Gastrocnemius medialis (tissue), 4 donors: Measurements from ENCODE around the gene PAFAH2. TPM values are rescaled to one million over a fixed set of nuclear protein-coding genes. Genes with fewer than 3 reads are reported as not detected.

ENCODE experiments used
- ATAC-seq, 2 donors: fragments of 150-250 bp; one replicate each; pipeline ENCODE4 v1.9.1; 2016
- DNase-seq, 2 donors: peaks; one replicate each; pipeline ENCODE4 v3.0.0-alpha.2; 2019
- H3K27ac ChIP-seq, 4 donors: fragments of 200-600 bp; sonication (generic); 1 replicate in 1 of 4; 2 replicates in 3 of 4; pipeline ENCODE4 v1.5.1; 2016 to 2018; ENCODE audit warnings: mild to moderate bottlenecking in 2 of 4, moderate library complexity in 1 of 4
- H3K27me3 ChIP-seq, 3 donors: fragments of 200-600 bp; sonication (generic) in 2 of 3; 1 replicate in 1 of 3; 2 replicates in 2 of 3; pipeline versions ENCODE4 v1.5.1 to v1.6.0; 2016 to 2019; ENCODE audit warnings: mild to moderate bottlenecking in 1 of 3, moderate library complexity in 1 of 3
- H3K36me3 ChIP-seq, 2 donors: fragments of 200-600 bp; sonication (generic) in 1 of 2; one replicate each; pipeline ENCODE4 v1.5.1; 2017 to 2018
- H3K4me1 ChIP-seq, 2 donors: fragments of 200-600 bp; sonication (generic) in 1 of 2; one replicate each; pipeline ENCODE4 v1.5.1; 2016 to 2017; ENCODE audit warnings: mild to moderate bottlenecking in 2 of 2
- H3K4me3 ChIP-seq, 4 donors: fragments of 200-600 bp; sonication (generic) in 3 of 4; 1 replicate in 1 of 4; 2 replicates in 3 of 4; pipeline ENCODE4 v1.5.1; 2016 to 2019; ENCODE audit warnings: mild to moderate bottlenecking in 2 of 4
- H3K9me3 ChIP-seq, 3 donors: fragments of 200-600 bp; sonication (generic) in 2 of 3; 1 replicate in 1 of 3; 2 replicates in 2 of 3; pipeline ENCODE4 v1.5.1; 2016 to 2019
- POLR2A ChIP-seq, 2 donors: fragments of 450-650 bp; IDR thresholded peaks; one replicate each; pipeline ENCODE4 v1.6.1; 2017; ENCODE audit warnings: antibody characterized with exemption in 2 of 2, mild to moderate bottlenecking in 2 of 2, moderate library complexity in 2 of 2
- in situ Hi-C, 4 donors: fragments of 200-750 bp; cut with MboI; loops; one replicate each; pipeline versions ENCODE4 v1.15.0 to v1.8.0; 2017; ENCODE audit warnings: low sequenced_read_pairs in 4 of 4
- intact Hi-C: fragments of 100-400 bp; cut with DNase I; formaldehyde crosslinking; loops from one replicate; pipeline ENCODE4 v1.15.1; 2023; ENCODE audit warnings: low total_unique reads
- total RNA-seq, 4 donors: library from RNA; depleted of rRNA; stranded (reverse); fragments of >200 nt; gene quantifications; one replicate each; pipeline versions ENCODE4 v1.1.0 to v1.2.3, GENCODE V29; 2016
- TF ChIP-seq, protein P1 (sequence below), 5 experiments: fragments of 450-650 bp in 3 of 5; fragments of 200-600 bp in 2 of 5; sonication (generic) in 2 of 5; IDR thresholded peaks in 4 of 5; conservative IDR thresholded peaks in 1 of 5; 1 replicate in 4 of 5; 2 replicates in 1 of 5; pipeline ENCODE4 v1.5.1; 2016 to 2019; ENCODE audit warnings: antibody characterized with exemption in 5 of 5, mild to moderate bottlenecking in 3 of 5, moderate library complexity in 3 of 5

PAFAH2 gene
- total RNA-seq, 4 donors from 2014 or later, result 9.0 to 35.5 (median 16.1) TPM

DNA sequence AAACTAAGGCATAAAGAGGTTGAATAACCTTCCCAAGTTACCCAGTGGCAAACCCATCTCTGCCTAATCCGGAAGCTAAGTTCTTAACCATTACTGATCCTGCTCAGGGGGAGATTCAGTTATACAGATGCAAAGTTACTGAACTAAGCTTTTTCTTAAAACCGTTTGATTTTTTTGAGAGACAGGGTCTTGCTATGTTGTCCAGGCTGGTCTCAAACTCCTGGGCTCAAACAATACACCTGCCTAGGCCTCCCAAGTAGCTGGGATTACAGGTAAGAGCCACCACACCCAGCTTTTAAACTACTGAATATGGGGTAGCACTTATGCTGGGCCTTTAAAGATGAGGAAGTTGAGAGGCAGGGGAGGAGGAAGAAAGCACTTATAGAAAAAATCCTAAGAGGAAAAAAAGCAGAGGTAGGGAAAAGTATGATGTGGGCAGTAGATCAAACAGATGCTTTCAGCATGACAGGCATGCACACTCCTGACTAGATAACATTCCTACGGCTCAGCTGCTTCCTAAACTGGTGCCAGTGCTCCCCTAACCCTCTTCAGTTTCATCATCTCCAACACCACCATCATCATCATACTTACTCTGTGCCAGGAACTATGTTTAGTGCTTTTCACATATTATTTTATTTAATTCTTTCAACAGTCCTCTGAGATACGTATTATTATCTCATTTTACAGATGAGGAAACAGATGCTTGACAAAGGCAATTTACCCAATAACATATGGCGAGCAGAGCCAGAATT, 5.8 kb downstream of the PAFAH2 start:
- DNase-seq (no peak), ATAC-seq (no peak)
- intact Hi-C loops, result loop anchor here (10.0 kb wide), 1 partner anchor 1347 kb away; the partner anchor contains the start of gene SRRM1
- Histone ChIP-seq H3K27ac (peak overlapping the region in 3 of 4 donors; percentile 12 to 24 (median 18)), H3K4me1 (peaks cover 54 to 66% of the 10 kb centered on the region in 2 donors), H3K9me3 (no peaks in the 10 kb centered on the region), H3K27me3 (no peaks in the 10 kb centered on the region), H3K4me3 (no peak overlapping the region), H3K36me3 (no peaks in the 10 kb centered on the region)
- in situ Hi-C loops, result loop anchor here in 1 of 4 donors (10.0 kb wide), 1 partner anchor 97 kb away; no protein-coding TSS in a partner anchor
- TF ChIP-seq, protein P1, sequence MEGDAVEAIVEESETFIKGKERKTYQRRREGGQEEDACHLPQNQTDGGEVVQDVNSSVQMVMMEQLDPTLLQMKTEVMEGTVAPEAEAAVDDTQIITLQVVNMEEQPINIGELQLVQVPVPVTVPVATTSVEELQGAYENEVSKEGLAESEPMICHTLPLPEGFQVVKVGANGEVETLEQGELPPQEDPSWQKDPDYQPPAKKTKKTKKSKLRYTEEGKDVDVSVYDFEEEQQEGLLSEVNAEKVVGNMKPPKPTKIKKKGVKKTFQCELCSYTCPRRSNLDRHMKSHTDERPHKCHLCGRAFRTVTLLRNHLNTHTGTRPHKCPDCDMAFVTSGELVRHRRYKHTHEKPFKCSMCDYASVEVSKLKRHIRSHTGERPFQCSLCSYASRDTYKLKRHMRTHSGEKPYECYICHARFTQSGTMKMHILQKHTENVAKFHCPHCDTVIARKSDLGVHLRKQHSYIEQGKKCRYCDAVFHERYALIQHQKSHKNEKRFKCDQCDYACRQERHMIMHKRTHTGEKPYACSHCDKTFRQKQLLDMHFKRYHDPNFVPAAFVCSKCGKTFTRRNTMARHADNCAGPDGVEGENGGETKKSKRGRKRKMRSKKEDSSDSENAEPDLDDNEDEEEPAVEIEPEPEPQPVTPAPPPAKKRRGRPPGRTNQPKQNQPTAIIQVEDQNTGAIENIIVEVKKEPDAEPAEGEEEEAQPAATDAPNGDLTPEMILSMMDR (IDR thresholded peaks at IDR 0.05 in 4 of 5, conservative IDR thresholded peaks at IDR 0.05 in 1 of 5), result no peak
- no peak for TF ChIP-seq POLR2A (IDR thresholded peaks at IDR 0.05)

DNA sequence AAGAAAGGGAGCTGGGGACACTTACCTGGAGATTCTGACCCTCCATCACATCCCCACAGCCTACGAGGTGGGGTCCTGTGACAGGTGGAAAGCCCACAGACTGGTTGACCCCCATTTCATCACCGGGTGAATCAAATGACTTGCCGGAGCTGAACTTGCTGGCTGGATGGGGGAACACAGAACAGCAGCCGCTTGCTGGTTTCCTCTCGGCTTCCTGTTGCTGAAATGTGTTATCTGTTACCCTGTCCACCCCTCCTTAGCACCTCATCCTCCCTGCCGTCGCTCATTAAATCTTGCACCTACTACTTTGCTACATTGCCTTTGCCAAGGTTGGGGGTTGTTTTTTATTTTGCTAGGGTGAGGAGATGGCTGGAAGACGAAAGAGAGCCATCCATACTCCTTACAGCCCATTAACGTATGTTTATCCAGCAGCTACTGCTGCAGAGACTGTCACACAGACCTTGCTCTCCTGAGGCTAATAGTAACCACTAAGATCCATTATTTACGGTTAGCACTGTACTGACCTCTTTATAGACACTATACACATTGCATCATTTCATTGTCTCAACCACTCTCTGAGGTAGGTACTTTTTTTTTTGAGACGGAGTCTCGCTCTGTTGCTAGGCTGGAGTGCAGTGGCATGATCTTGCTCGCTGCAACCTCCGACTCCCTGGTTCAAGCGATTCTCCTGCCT, 7.0 kb downstream of the PAFAH2 start:
- in situ Hi-C loops (loop anchor here in 1 of 4 donors (10.0 kb wide), 1 partner anchor 96 kb away; no protein-coding TSS in a partner anchor), intact Hi-C loops (loop anchor here (10.0 kb wide), 1 partner anchor 1346 kb away; the partner anchor contains the start of gene SRRM1)
- ATAC-seq (no peak), DNase-seq (no peak)
- peak overlapping the region in 1 of 4 donors; percentile 68 for H3K27ac ChIP-seq
- H3K36me3 ChIP-seq, result peaks cover 0 to 6% of the 10 kb centered on the region in 2 donors
- peaks cover 53 to 59% of the 10 kb centered on the region in 2 donors for H3K4me1 ChIP-seq
- H3K9me3 ChIP-seq, result no peaks in the 10 kb centered on the region
- TF ChIP-seq, protein P1 (IDR thresholded peaks at IDR 0.05 in 4 of 5, conservative IDR thresholded peaks at IDR 0.05 in 1 of 5), result no peak
- TF ChIP-seq POLR2A (IDR thresholded peaks at IDR 0.05), result no peak
- H3K27me3 ChIP-seq, result no peaks in the 10 kb centered on the region
- no peak overlapping the region for H3K4me3 ChIP-seq

DNA sequence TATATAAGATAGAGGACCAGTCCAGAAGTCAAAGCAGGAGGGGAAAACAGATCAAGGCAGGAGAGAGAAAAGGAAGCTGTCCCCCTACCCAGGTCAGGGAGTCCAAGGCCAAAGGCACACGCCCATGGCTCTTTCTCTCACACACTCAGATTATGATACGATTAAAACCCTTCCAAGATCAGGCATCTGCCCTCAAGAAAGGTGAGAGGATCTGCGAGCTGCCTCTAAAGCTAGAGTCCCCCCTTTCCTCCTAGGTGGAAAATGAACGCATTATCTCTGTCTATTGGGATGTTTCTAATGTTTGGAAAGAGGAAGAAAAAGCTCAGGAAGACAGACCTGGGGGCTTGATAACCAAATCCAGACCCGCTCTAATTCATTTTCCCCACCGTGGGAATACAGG, 7.6 kb downstream of the PAFAH2 start:
- Histone ChIP-seq H3K27ac (peak overlapping the region; percentile 61 to 68 (median 65)), H3K4me3 (no peak overlapping the region)
- in situ Hi-C loops, result loop anchor here in 1 of 4 donors (10.0 kb wide), 1 partner anchor 95 kb away; no protein-coding TSS in a partner anchor

More for the DNA sequence above, 7.6 kb downstream of the PAFAH2 start:
- ATAC-seq, result no peak
- intact Hi-C loops, result loop anchor here (10.0 kb wide), 1 partner anchor 1345 kb away; the partner anchor contains the start of gene SRRM1
- TF ChIP-seq, protein P1 (IDR thresholded peaks at IDR 0.05 in 4 of 5, conservative IDR thresholded peaks at IDR 0.05 in 1 of 5), result no peak
- no peak for TF ChIP-seq POLR2A (IDR thresholded peaks at IDR 0.05)
- H3K4me1 ChIP-seq, result peaks cover 53 to 59% of the 10 kb centered on the region in 2 donors
- H3K27me3 ChIP-seq, result no peaks in the 10 kb centered on the region
- peaks cover 0 to 12% of the 10 kb centered on the region in 2 donors for H3K36me3 ChIP-seq
- no peak for DNase-seq
- no peaks in the 10 kb centered on the region for H3K9me3 ChIP-seq
